Liver (tissue), 9 donors: ENCODE data around the gene FGFBP3. TPM values are rescaled to one million over a fixed set of nuclear protein-coding genes. Genes with fewer than 3 reads are reported as not detected.

Source experiments
- DNase-seq: peaks from one replicate; pipeline ENCODE4 v3.0.0-alpha.2; 2017; ENCODE audit warnings: low spot score
- H3K27ac ChIP-seq, 2 donors: one replicate each; pipeline ENCODE4 v1.7.0; 2013; ENCODE audit warnings: inconsistent platforms in 2 of 2, low read length in 2 of 2, control low read depth in 1 of 2, low read depth in 1 of 2, mild to moderate bottlenecking in 1 of 2
- H3K27me3 ChIP-seq, 4 donors: one replicate each; pipeline versions ENCODE4 v1.6.1 to v1.7.0; 2013; ENCODE audit warnings: low read length in 3 of 4, inconsistent platforms in 1 of 4, mild to moderate bottlenecking in 1 of 4, moderate library complexity in 1 of 4; ENCODE audit not compliant: control insufficient read depth in 4 of 4, insufficient read depth in 4 of 4
- H3K36me3 ChIP-seq, 4 donors: one replicate each; pipeline versions ENCODE4 v1.6.1 to v1.7.0; 2013; ENCODE audit warnings: low read length in 3 of 4, mild to moderate bottlenecking in 3 of 4, low read depth in 1 of 4, moderate library complexity in 1 of 4; ENCODE audit not compliant: control insufficient read depth in 4 of 4, insufficient read depth in 3 of 4
- H3K4me1 ChIP-seq, 4 donors: one replicate each; pipeline versions ENCODE4 v1.6.1 to v1.7.0; 2013; ENCODE audit warnings: low read length in 3 of 4, mild to moderate bottlenecking in 3 of 4, moderate library complexity in 1 of 4; ENCODE audit not compliant: control insufficient read depth in 4 of 4, insufficient read depth in 4 of 4
- H3K4me3 ChIP-seq, 3 donors: one replicate each; pipeline versions ENCODE4 v1.6.1 to v1.7.0; 2013; ENCODE audit warnings: low read length in 3 of 3, control low read depth in 1 of 3, low read depth in 1 of 3, mild to moderate bottlenecking in 1 of 3
- H3K9ac ChIP-seq, 2 donors: one replicate each; pipeline ENCODE4 v1.7.0; 2013; ENCODE audit warnings: low read length in 2 of 2, mild to moderate bottlenecking in 2 of 2, moderate library complexity in 2 of 2, control low read depth in 1 of 2, low read depth in 1 of 2
- H3K9me3 ChIP-seq, 4 donors: one replicate each; pipeline versions ENCODE4 v1.6.1 to v1.7.0; 2013; ENCODE audit warnings: low read length in 3 of 4; ENCODE audit not compliant: control insufficient read depth in 4 of 4
- HNF4A ChIP-seq, 2 donors: conservative IDR thresholded peaks; 2 replicates each; pipeline ENCODE4 v1.6.1; 2016; ENCODE audit warnings: antibody characterized with exemption in 2 of 2, mild to moderate bottlenecking in 2 of 2
- JUND ChIP-seq, 2 donors: IDR thresholded peaks; 2 replicates each; pipeline ENCODE4 v1.6.1; 2016; ENCODE audit warnings: antibody characterized with exemption in 2 of 2
- NR2F2 ChIP-seq: IDR thresholded peaks from 2 replicates; pipeline ENCODE4 v1.6.1; 2016; ENCODE audit warnings: antibody characterized with exemption
- RAD21 ChIP-seq, 2 donors: IDR thresholded peaks; 2 replicates each; pipeline ENCODE4 v1.6.1; 2016; ENCODE audit warnings: antibody characterized with exemption in 2 of 2, mild to moderate bottlenecking in 2 of 2
- TAF1 ChIP-seq: conservative IDR thresholded peaks from 2 replicates; pipeline ENCODE4 v1.6.1; 2016; ENCODE audit warnings: antibody characterized with exemption, mild to moderate bottlenecking
- YY1 ChIP-seq: IDR thresholded peaks from 2 replicates; pipeline ENCODE4 v1.6.1; 2016; ENCODE audit warnings: antibody characterized with exemption, mild to moderate bottlenecking
- WGBS: extraction: QIAGEN DNeasy Blood & Tissue Kit; methylation state at CpG from one replicate; pipeline ENCODE4 v1.1.7; 2013; 5-methylcytosine and 5-hydroxymethylcytosine counted together
- polyA plus RNA-seq, 2 donors: library from polyadenylated mRNA; stranded (reverse) in 1 of 2; unstranded in 1 of 2; fragments of 200-250 nt in 1 of 2; fragments of >200 nt in 1 of 2; fragmentation: Nextera tagmentation in 1 of 2; extraction: Ambion mirVana in 1 of 2; gene quantifications; one replicate each; pipeline versions ENCODE4 v1.2.1 to v1.2.3, GENCODE V29; 2013 to 2015
- total RNA-seq, 2 donors: library from RNA; depleted of rRNA; stranded (reverse); fragments of >200 nt; gene quantifications; one replicate each; pipeline ENCODE4 v1.2.3, GENCODE V29; 2014
- TF ChIP-seq, protein P1 (sequence below): IDR thresholded peaks from 2 replicates; pipeline ENCODE4 v1.6.1; 2016; ENCODE audit warnings: antibody characterized with exemption
- TF ChIP-seq, protein P2 (sequence below): IDR thresholded peaks from 2 replicates; pipeline ENCODE4 v1.6.1; 2016; ENCODE audit warnings: antibody characterized with exemption
- TF ChIP-seq, protein P3 (sequence below): IDR thresholded peaks from 2 replicates; pipeline ENCODE4 v1.6.1; 2016; ENCODE audit warnings: antibody characterized with exemption, mild to moderate bottlenecking
- donor health status: healthy.
- donor health status: healthy.
- donor health status: healthy.
- donor health status: healthy.
- donor health status: healthy.

The FGFBP3 gene
- total and polyA plus RNA-seq, 4 donors, result 0.08 to 0.37 (median 0.19) TPM

DNA sequence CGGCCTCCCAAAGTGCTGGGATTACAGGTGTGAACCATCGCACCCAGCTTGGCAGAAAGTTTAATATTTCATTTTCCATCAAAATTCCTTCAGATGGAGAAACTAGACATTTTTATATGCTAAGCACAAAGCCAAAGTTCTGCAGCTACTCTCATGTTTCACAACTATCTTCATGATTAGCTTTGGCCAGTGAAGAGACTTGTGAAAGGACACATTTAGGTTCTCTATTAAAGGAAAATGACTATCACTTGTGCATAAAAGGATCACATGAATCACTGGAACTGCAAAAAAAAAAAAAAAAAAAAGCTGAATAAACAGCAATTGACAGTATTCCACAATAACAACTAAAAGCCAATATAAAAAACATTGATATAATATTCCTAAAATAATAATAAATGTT, 16.2 kb downstream of the FGFBP3 start:
- H3K9me3 ChIP-seq, result no peaks in the 10 kb centered on the region
- H3K4me1 ChIP-seq, result peaks cover 0 to 2% (median under 1%) of the 10 kb centered on the region in 4 donors
- H3K27ac ChIP-seq, result no peak overlapping the region
- WGBS, result over 99% methylated on average over 2 of the region's 2 CpGs
- H3K4me3 ChIP-seq, result no peak overlapping the region
- H3K36me3 ChIP-seq, result no peaks in the 10 kb centered on the region
- H3K9ac ChIP-seq, result no peak overlapping the region
- no peak for TF ChIP-seq NR2F2
- no peak for TF ChIP-seq HNF4A (conservative IDR thresholded peaks at IDR 0.05)
- TF ChIP-seq, protein P1, sequence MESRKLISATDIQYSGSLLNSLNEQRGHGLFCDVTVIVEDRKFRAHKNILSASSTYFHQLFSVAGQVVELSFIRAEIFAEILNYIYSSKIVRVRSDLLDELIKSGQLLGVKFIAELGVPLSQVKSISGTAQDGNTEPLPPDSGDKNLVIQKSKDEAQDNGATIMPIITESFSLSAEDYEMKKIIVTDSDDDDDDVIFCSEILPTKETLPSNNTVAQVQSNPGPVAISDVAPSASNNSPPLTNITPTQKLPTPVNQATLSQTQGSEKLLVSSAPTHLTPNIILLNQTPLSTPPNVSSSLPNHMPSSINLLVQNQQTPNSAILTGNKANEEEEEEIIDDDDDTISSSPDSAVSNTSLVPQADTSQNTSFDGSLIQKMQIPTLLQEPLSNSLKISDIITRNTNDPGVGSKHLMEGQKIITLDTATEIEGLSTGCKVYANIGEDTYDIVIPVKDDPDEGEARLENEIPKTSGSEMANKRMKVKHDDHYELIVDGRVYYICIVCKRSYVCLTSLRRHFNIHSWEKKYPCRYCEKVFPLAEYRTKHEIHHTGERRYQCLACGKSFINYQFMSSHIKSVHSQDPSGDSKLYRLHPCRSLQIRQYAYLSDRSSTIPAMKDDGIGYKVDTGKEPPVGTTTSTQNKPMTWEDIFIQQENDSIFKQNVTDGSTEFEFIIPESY, result no peak
- TF ChIP-seq, protein P2, sequence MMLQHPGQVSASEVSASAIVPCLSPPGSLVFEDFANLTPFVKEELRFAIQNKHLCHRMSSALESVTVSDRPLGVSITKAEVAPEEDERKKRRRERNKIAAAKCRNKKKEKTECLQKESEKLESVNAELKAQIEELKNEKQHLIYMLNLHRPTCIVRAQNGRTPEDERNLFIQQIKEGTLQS, result no peak
- no peak for DNase-seq
- H3K27me3 ChIP-seq, result no peaks in the 10 kb centered on the region

DNA sequence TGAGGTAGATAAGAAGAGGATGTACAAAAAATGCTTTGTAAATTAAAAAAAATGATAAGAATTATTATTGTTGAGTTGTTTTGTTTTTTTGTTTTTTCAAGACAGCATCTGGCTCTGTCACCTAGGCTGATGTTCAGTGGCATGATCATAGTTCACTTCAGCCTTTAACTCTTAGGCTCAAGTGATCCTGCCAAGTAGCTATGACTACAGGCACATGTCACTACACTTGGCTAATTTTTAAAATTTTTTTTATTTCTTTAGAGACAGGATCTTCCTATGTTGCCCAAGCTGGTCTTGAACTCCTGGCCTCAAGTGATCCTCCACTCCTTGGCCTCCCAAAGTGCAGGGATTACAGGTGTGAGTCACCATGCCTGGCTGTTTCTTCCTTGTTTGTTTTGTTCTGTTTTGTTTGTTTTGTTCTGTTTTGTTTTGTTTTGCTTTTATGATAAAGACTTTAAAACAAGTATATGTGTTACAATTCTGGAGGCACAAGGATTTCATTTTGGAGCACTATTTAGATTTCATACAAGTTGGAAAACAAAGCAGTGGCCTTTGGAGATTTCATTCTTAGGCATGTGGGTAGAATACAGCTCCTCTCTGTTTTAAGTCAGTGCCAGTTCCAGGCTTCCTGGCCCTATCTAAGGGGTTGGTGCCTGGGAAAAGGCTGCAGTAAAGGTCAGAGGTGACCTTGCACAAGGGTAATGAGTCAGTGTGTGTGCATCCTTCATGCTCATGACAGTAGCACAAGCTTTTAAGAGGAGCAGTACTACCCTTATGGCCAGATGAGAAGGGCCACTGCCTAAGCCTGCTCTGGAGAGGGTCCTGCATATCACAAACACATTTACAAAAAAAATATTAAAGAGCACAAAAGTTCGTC, 17.9 kb downstream of the FGFBP3 start:
- 95% methylated on average over 1 of the region's 1 CpG for WGBS
- no peaks in the 10 kb centered on the region for H3K36me3 ChIP-seq
- no peaks in the 10 kb centered on the region for H3K27me3 ChIP-seq
- H3K4me3 ChIP-seq, result no peak overlapping the region
- H3K9ac ChIP-seq, result no peak overlapping the region
- TF ChIP-seq YY1, result no peak
- TF ChIP-seq, protein P3, sequence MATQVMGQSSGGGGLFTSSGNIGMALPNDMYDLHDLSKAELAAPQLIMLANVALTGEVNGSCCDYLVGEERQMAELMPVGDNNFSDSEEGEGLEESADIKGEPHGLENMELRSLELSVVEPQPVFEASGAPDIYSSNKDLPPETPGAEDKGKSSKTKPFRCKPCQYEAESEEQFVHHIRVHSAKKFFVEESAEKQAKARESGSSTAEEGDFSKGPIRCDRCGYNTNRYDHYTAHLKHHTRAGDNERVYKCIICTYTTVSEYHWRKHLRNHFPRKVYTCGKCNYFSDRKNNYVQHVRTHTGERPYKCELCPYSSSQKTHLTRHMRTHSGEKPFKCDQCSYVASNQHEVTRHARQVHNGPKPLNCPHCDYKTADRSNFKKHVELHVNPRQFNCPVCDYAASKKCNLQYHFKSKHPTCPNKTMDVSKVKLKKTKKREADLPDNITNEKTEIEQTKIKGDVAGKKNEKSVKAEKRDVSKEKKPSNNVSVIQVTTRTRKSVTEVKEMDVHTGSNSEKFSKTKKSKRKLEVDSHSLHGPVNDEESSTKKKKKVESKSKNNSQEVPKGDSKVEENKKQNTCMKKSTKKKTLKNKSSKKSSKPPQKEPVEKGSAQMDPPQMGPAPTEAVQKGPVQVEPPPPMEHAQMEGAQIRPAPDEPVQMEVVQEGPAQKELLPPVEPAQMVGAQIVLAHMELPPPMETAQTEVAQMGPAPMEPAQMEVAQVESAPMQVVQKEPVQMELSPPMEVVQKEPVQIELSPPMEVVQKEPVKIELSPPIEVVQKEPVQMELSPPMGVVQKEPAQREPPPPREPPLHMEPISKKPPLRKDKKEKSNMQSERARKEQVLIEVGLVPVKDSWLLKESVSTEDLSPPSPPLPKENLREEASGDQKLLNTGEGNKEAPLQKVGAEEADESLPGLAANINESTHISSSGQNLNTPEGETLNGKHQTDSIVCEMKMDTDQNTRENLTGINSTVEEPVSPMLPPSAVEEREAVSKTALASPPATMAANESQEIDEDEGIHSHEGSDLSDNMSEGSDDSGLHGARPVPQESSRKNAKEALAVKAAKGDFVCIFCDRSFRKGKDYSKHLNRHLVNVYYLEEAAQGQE, result no peak
- TF ChIP-seq JUND (IDR thresholded peaks at IDR 0.05), result no peak
- TF ChIP-seq TAF1, result no peak
- no peak for TF ChIP-seq RAD21 (IDR thresholded peaks at IDR 0.05)
- H3K4me1 ChIP-seq, result peaks cover 0 to 11% (median 10%) of the 10 kb centered on the region in 4 donors
- no peak overlapping the region for H3K27ac ChIP-seq
- H3K9me3 ChIP-seq, result no peaks in the 10 kb centered on the region
- no peak for DNase-seq
